ENCODE results near the gene MDFIC2.
A peak's percentile ranks its signal among the peaks of the same experiment; 100 is the strongest.

GRCh38 chr3:70358978-70359580 is 46.6 kb upstream of the MDFIC2 start:
- TF ChIP-seq CTCF (IDR thresholded peaks at IDR 0.05) (peak; percentile 41 to 66 (median 48)), POLR2A (IDR thresholded peaks at IDR 0.05) (no peak)

Data from testis (tissue), 2 donors.